ENCODE measurements around the gene BTBD3.

Gene BTBD3

GRCh38 chr20:11918391-11918845, 725 bp downstream of the BTBD3 start:
- no peak for DNase-seq

- peak; percentile 77 for DNase-seq
Measured at GRCh38 chr20:11918981-11919380, 1.3 kb downstream of the BTBD3 start.

GRCh38 chr20:11919581-11919980, 1.9 kb downstream of the BTBD3 start:
- DNase-seq = no peak

GRCh38 chr20:11920083-11920482, 2.4 kb downstream of the BTBD3 start:
- DNase-seq = no peak

- no peak for DNase-seq
Measured at GRCh38 chr20:11921321-11921720, 3.6 kb downstream of the BTBD3 start.

- no peak for DNase-seq
Measured at GRCh38 chr20:11922561-11922960, 4.9 kb downstream of the BTBD3 start.

- no peak for DNase-seq
Measured at GRCh38 chr20:11924923-11925322, 7.2 kb downstream of the BTBD3 start.

GRCh38 chr20:11926292-11926998, 8.8 kb downstream of the BTBD3 start:
- DNase-seq = no peak

GRCh38 chr20:11929947-11930346, 12.3 kb downstream of the BTBD3 start:
- DNase-seq = no peak

- no peak for DNase-seq
Measured at GRCh38 chr20:11935212-11936154, 17.8 kb downstream of the BTBD3 start.

- DNase-seq = peak; percentile 98
Measured at GRCh38 chr20:11936157-11936556, 18.5 kb downstream of the BTBD3 start.

GRCh38 chr20:11937230-11937629, 19.5 kb downstream of the BTBD3 start:
- no peak for DNase-seq

GRCh38 chr20:11941593-11942246, 24.0 kb downstream of the BTBD3 start:
- no peak for DNase-seq

GRCh38 chr20:11943778-11944177, 26.1 kb downstream of the BTBD3 start:
- DNase-seq = no peak

GRCh38 chr20:11948806-11949205, 31.1 kb downstream of the BTBD3 start:
- no peak for DNase-seq

GRCh38 chr20:11949711-11950110, 32.0 kb downstream of the BTBD3 start:
- DNase-seq = no peak

- no peak for DNase-seq
Measured at GRCh38 chr20:11951696-11952095, 34.0 kb downstream of the BTBD3 start.

GRCh38 chr20:11952639-11953038, 34.9 kb downstream of the BTBD3 start:
- no peak for DNase-seq

GRCh38 chr20:11957911-11958310, 40.2 kb downstream of the BTBD3 start:
- no peak for DNase-seq

- no peak for DNase-seq
Measured at GRCh38 chr20:11958855-11959254, 41.2 kb downstream of the BTBD3 start.

GRCh38 chr20:11965602-11966001, 47.9 kb downstream of the BTBD3 start:
- DNase-seq = no peak

- no peak for DNase-seq
Measured at GRCh38 chr20:11966186-11966585, 48.5 kb downstream of the BTBD3 start.

GRCh38 chr20:11970243-11970836, 52.6 kb downstream of the BTBD3 start:
- no peak for DNase-seq
